NB4 (cell line): ENCODE measurements around the gene ZP3.

Experiments used
- CTCF ChIP-seq: IDR thresholded peaks from one replicate; pipeline ENCODE4 v1.5.1; 2012; ENCODE audit warnings: low read depth, low read length
- MAX ChIP-seq: IDR thresholded peaks from 2 replicates; pipeline ENCODE4 v1.6.1; 2011; ENCODE audit warnings: low read depth, low read length
- POLR2A ChIP-seq: IDR thresholded peaks from 2 replicates; pipeline ENCODE4 v1.6.1; 2011; ENCODE audit warnings: mild to moderate bottlenecking; ENCODE audit not compliant: insufficient read length; ENCODE audit errors: extremely low read depth

- TF ChIP-seq CTCF (no peak), POLR2A (no peak), MAX (no peak)
Measured at GRCh38 chr7:76409537-76409936, 15.2 kb upstream of the ZP3 start, which contains the start of gene SSC4D.
